Hepatocyte (in vitro differentiated cells): ENCODE measurements around the gene CEMIP2. TPM values are rescaled to one million over a fixed set of nuclear protein-coding genes. Genes with fewer than 3 reads are reported as not detected.
"Not testable (repeated sequence)": the region's sequence is repeated elsewhere in the genome, so short reads cannot be mapped to it uniquely, and the experiment has no call there.

ENCODE experiments used
- DNase-seq: peaks from one replicate; pipeline ENCODE4 v3.0.0-alpha.2; 2016; ENCODE audit warnings: low spot score
- H2AFZ ChIP-seq: fragments of 200-600 bp; sonication (generic); 2 replicates; pipeline ENCODE4 v1.6.0; 2016; ENCODE audit warnings: antibody characterized with exemption, mild to moderate bottlenecking
- H3K27ac ChIP-seq: fragments of 200-600 bp; sonication (generic); 2 replicates; pipeline ENCODE4 v1.5.1; 2016; ENCODE audit warnings: mild to moderate bottlenecking
- H3K27me3 ChIP-seq: fragments of 200-600 bp; sonication (generic); 2 replicates; pipeline ENCODE4 v1.6.1; 2016
- H3K36me3 ChIP-seq: fragments of 200-600 bp; sonication (generic); replicated peaks from 2 replicates; pipeline ENCODE4 v1.5.1; 2016; ENCODE audit warnings: low read depth; ENCODE audit not compliant: insufficient read depth
- H3K4me1 ChIP-seq: fragments of 200-600 bp; sonication (generic); 2 replicates; pipeline ENCODE4 v1.5.1; 2016; ENCODE audit warnings: mild to moderate bottlenecking, moderate library complexity; ENCODE audit not compliant: insufficient read depth
- H3K4me2 ChIP-seq: fragments of 200-600 bp; sonication (generic); 2 replicates; pipeline ENCODE4 v1.6.0; 2016
- H3K4me3 ChIP-seq: fragments of 200-600 bp; sonication (generic); 2 replicates; pipeline ENCODE4 v1.5.1; 2016; ENCODE audit warnings: mild to moderate bottlenecking
- H3K79me2 ChIP-seq: fragments of 200-600 bp; sonication (generic); 2 replicates; pipeline ENCODE4 v1.6.0; 2017; ENCODE audit warnings: mild to moderate bottlenecking
- H3K9me2 ChIP-seq: fragments of 200-600 bp; sonication (generic); replicated peaks from 2 replicates; pipeline ENCODE4 v1.6.0; 2017; ENCODE audit warnings: mild to moderate bottlenecking; ENCODE audit not compliant: insufficient read depth
- H3K9me3 ChIP-seq: fragments of 200-600 bp; sonication (generic); 2 replicates; pipeline ENCODE4 v1.5.1; 2016; ENCODE audit warnings: low read depth, mild to moderate bottlenecking
- H4K20me1 ChIP-seq: fragments of 200-600 bp; sonication (generic); 2 replicates; pipeline ENCODE4 v1.6.0; 2016; ENCODE audit warnings: mild to moderate bottlenecking; ENCODE audit not compliant: insufficient read depth, poor library complexity, severe bottlenecking
- CTCF ChIP-seq: fragments of 200-600 bp; sonication (generic); IDR thresholded peaks from 2 replicates; pipeline ENCODE4 v1.5.1; 2016; ENCODE audit warnings: antibody characterized with exemption, mild to moderate bottlenecking; ENCODE audit not compliant: poor library complexity
- EZH2 ChIP-seq: fragments of 200-600 bp; sonication (generic); IDR thresholded peaks from 2 replicates; pipeline ENCODE4 v1.6.1; 2016; ENCODE audit warnings: antibody characterized with exemption, mild to moderate bottlenecking, borderline replicate concordance
- EZH2phosphoT487 ChIP-seq: fragments of 200-600 bp; sonication (generic); IDR thresholded peaks from one replicate; pipeline ENCODE4 v1.6.1; 2018; ENCODE audit warnings: antibody characterized with exemption, mild to moderate bottlenecking, low read depth, moderate library complexity; ENCODE audit not compliant: unreplicated experiment, severe bottlenecking
- WGBS: methylation state at CpG from one replicate; pipeline ENCODE4 v1.1.6; 2016; ENCODE audit warnings: low lambda C conversion rate; ENCODE audit errors: missing lambda C conversion rate; 5-methylcytosine and 5-hydroxymethylcytosine counted together
- polyA plus RNA-seq: library from polyadenylated mRNA; unstranded; fragments of >200 nt; fragmentation: Nextera tagmentation; extraction: Ambion mirVana; gene quantifications from 2 replicates; pipeline ENCODE4 v1.2.1, GENCODE V29; 2016
- total RNA-seq: library from RNA; depleted of rRNA; stranded (reverse); fragments of >200 nt; gene quantifications from 2 replicates; pipeline ENCODE4 v1.2.3, GENCODE V29; 2014

The CEMIP2 gene
- total and polyA plus RNA-seq, 2 experiments from 2014 or later: 45.2 to 94.2 TPM

GRCh38 chr9:71814226-71814625 lies 45.9 kb upstream of the CEMIP2 start:
- Histone ChIP-seq H4K20me1 (no peaks in the 10 kb centered on the region), H3K27me3 (no peaks in the 10 kb centered on the region), H2AFZ (no peak overlapping the region), H3K4me1 (no peaks in the 10 kb centered on the region), H3K4me3 (no peak overlapping the region), H3K79me2 (no peaks in the 10 kb centered on the region), H3K4me2 (no peak overlapping the region), H3K27ac (no peak overlapping the region), H3K9me2 (no peaks in the 10 kb centered on the region), H3K9me3 (no peaks in the 10 kb centered on the region), H3K36me3 (no peaks in the 10 kb centered on the region)
- no peak for DNase-seq
- 94% methylated on average over 3 of the region's 3 CpGs for WGBS
- TF ChIP-seq EZH2phosphoT487 (no peak), EZH2 (no peak), CTCF (no peak)

DNA sequence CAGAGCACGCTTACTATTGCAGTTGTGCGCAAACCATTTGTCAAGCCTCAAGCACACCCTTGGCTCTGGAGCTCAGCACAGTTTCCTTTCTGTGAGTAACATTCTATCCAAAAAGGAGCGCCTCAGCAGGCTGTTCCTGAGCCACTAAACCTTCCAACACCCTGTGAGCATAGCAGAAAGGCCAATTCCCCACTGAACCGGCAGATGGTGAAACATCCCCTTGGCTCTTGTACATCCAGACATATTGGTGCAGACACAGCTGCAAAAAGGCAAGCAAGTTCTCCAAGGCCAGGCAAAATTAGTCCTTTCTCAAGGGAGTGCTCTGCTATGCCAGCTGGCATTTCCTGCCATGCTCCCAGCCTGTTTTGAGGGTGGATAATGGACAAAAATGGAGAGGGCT lies 44.1 kb upstream of the CEMIP2 start:
- no peaks in the 10 kb centered on the region for H3K36me3 ChIP-seq
- no peaks in the 10 kb centered on the region for H4K20me1 ChIP-seq
- no peak overlapping the region for H2AFZ ChIP-seq
- no peak overlapping the region for H3K27ac ChIP-seq
- H3K27me3 ChIP-seq: no peaks in the 10 kb centered on the region
- TF ChIP-seq EZH2: no peak
- no peak for TF ChIP-seq EZH2phosphoT487
- 85% methylated on average over 4 of the region's 4 CpGs for WGBS
- H3K4me1 ChIP-seq: no peaks in the 10 kb centered on the region
- no peak for DNase-seq
- H3K79me2 ChIP-seq: no peaks in the 10 kb centered on the region
- no peak overlapping the region for H3K4me2 ChIP-seq
- no peaks in the 10 kb centered on the region for H3K9me3 ChIP-seq
- H3K4me3 ChIP-seq: no peak overlapping the region
- no peaks in the 10 kb centered on the region for H3K9me2 ChIP-seq

- TF ChIP-seq EZH2 (no peak), CTCF (no peak), EZH2phosphoT487 (no peak)
- H3K27me3 ChIP-seq: no peaks in the 10 kb centered on the region
- H3K4me1 ChIP-seq: no peaks in the 10 kb centered on the region
- H3K79me2 ChIP-seq: no peaks in the 10 kb centered on the region
- WGBS: 70% methylated on average over 2 of the region's 2 CpGs
- no peaks in the 10 kb centered on the region for H4K20me1 ChIP-seq
- no peaks in the 10 kb centered on the region for H3K9me2 ChIP-seq
- no peaks in the 10 kb centered on the region for H3K36me3 ChIP-seq
- no peak for DNase-seq
- no peak overlapping the region for H3K4me2 ChIP-seq
- no peak overlapping the region for H2AFZ ChIP-seq
- no peak overlapping the region for H3K27ac ChIP-seq
- H3K4me3 ChIP-seq: no peak overlapping the region
- no peaks in the 10 kb centered on the region for H3K9me3 ChIP-seq
Measured at GRCh38 chr9:71808068-71808467, 39.8 kb upstream of the CEMIP2 start.

GRCh38 chr9:71806901-71807307 lies 38.6 kb upstream of the CEMIP2 start:
- H3K79me2 ChIP-seq: no peaks in the 10 kb centered on the region
- H3K9me3 ChIP-seq: no peaks in the 10 kb centered on the region
- H3K4me3 ChIP-seq: no peak overlapping the region
- peak; percentile 79 for DNase-seq
- TF ChIP-seq EZH2 (no peak), CTCF (peak; percentile 83)
- H3K4me2 ChIP-seq: no peak overlapping the region
- no peak overlapping the region for H2AFZ ChIP-seq
- H4K20me1 ChIP-seq: no peaks in the 10 kb centered on the region
- no peaks in the 10 kb centered on the region for H3K9me2 ChIP-seq
- 26% methylated on average over 1 of the region's 1 CpG for WGBS
- H3K27ac ChIP-seq: no peak overlapping the region
- H3K4me1 ChIP-seq: no peaks in the 10 kb centered on the region
- H3K27me3 ChIP-seq: no peaks in the 10 kb centered on the region
- H3K36me3 ChIP-seq: no peaks in the 10 kb centered on the region

DNA sequence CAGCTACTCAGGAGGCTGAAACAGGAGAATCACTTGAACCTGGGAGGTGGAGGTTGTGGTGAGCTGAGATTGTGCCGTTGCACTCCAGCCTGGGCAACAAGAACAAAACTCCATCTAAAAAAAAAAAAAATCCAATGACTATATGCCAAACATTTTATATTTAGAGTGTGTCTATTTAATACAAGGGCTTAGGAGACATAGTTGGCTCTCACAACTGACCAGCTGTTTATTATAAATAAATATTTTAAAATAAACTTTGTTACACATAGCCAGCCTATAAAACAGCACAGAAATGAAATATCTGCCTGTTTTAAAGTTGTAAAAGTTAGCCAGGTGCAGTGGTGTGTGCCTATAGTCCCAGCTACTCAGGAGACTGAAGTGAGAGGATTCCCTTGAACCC lies 36.8 kb upstream of the CEMIP2 start:
- H3K4me1 ChIP-seq, H4K20me1 ChIP-seq, H3K9me2 ChIP-seq, H3K27ac ChIP-seq, H3K4me3 ChIP-seq, DNase-seq, H2AFZ ChIP-seq, H3K9me3 ChIP-seq, H3K79me2 ChIP-seq, H3K4me2 ChIP-seq, H3K36me3 ChIP-seq, H3K27me3 ChIP-seq: not testable (repeated sequence)
- WGBS: 83% methylated on average over 1 of the region's 1 CpG
